HG03060 (cell line): ENCODE data around the gene PAWR.
"Not testable (repeated sequence)": the region's sequence is repeated elsewhere in the genome, so short reads cannot be mapped to it uniquely, and the experiment has no call there.

Experiments
- ATAC-seq: cut with Tn5 transposase; IDR thresholded peaks from one replicate; pipeline ENCODE4 v1.9.1; 2021; ENCODE audit warnings: low read depth, moderate number of reproducible peaks; ENCODE audit not compliant: unreplicated experiment

Gene PAWR

GRCh38 chr12:79650440-79650839 lies 40.3 kb downstream of the PAWR start:
- ATAC-seq = no peak

GRCh38 chr12:79648881-79649280 lies 41.9 kb downstream of the PAWR start:
- no peak for ATAC-seq

GRCh38 chr12:79646843-79647242 lies 43.9 kb downstream of the PAWR start:
- ATAC-seq = not testable (repeated sequence)

- ATAC-seq = peak; percentile 95
These were observed 45.5 kb downstream of the PAWR start for GRCh38 chr12:79645235-79645630.

GRCh38 chr12:79644274-79645234 lies 46.2 kb downstream of the PAWR start:
- ATAC-seq = no peak

GRCh38 chr12:79643821-79644220 lies 46.9 kb downstream of the PAWR start:
- ATAC-seq = no peak

GRCh38 chr12:79638490-79638889 lies 52.3 kb downstream of the PAWR start:
- ATAC-seq = no peak

- ATAC-seq = no peak
These were observed 53.7 kb downstream of the PAWR start for GRCh38 chr12:79637093-79637492.

- no peak for ATAC-seq
These were observed 55.1 kb downstream of the PAWR start for GRCh38 chr12:79635676-79636075.

GRCh38 chr12:79634957-79635471 lies 55.8 kb downstream of the PAWR start:
- ATAC-seq = no peak

GRCh38 chr12:79629561-79629960 lies 61.2 kb downstream of the PAWR start:
- ATAC-seq = no peak

- ATAC-seq = not testable (repeated sequence)
These were observed 64.0 kb downstream of the PAWR start for GRCh38 chr12:79626735-79627134.

- no peak for ATAC-seq
These were observed 66.4 kb downstream of the PAWR start for GRCh38 chr12:79624378-79624777.

GRCh38 chr12:79619872-79620562 lies 70.7 kb downstream of the PAWR start:
- ATAC-seq = no peak

GRCh38 chr12:79618848-79619404 lies 71.8 kb downstream of the PAWR start:
- no peak for ATAC-seq

- no peak for ATAC-seq
These were observed 73.1 kb downstream of the PAWR start for GRCh38 chr12:79617696-79618095.

- peak; percentile 42 for ATAC-seq
These were observed 74.9 kb downstream of the PAWR start for GRCh38 chr12:79615596-79616560.

- ATAC-seq = no peak
These were observed 76.0 kb downstream of the PAWR start for GRCh38 chr12:79614730-79615129.

GRCh38 chr12:79601908-79602307 lies 88.9 kb downstream of the PAWR start:
- ATAC-seq = no peak

- ATAC-seq = no peak
These were observed 92.9 kb downstream of the PAWR start for GRCh38 chr12:79597910-79598309.
